ENCODE measurements around the gene OR4K1. TPM values are rescaled to one million over a fixed set of nuclear protein-coding genes. Genes with fewer than 3 reads are reported as not detected.
"Not testable (repeated sequence)": the region's sequence is repeated elsewhere in the genome, so short reads cannot be mapped to it uniquely, and the experiment has no call there.

OR4K1 gene, protein sequence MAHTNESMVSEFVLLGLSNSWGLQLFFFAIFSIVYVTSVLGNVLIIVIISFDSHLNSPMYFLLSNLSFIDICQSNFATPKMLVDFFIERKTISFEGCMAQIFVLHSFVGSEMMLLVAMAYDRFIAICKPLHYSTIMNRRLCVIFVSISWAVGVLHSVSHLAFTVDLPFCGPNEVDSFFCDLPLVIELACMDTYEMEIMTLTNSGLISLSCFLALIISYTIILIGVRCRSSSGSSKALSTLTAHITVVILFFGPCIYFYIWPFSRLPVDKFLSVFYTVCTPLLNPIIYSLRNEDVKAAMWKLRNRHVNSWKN
- not detected for polyA plus RNA-seq (ENCODE audit: insufficient read length)

DNA sequence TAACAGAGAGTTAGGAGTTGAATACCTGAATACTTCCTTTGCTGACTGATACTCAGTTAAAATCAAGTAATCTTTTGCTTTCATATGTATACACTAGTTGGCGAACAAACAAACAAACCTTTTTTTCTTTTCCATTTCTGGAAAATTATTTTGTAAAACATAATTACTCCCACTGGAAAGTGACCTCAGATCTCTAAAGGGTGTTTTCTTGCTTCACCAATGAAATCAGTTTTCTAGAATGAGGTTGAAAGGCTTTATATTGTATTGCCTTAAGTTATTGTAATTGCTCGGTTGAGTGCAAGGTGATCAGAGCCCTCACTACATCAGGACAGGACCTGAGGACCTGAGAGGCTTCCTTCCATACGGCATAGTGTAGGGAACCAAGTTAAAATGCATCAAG, at the start of gene OR4K1:
OR4K1 (plus strand) TSS at position 301 of the 400 bp plus-strand sequence. CDS start 4,750 bp downstream, outside the sequence.
- no peak for DNase-seq

GRCh38 chr14:19895282-19895681, 35.4 kb upstream of the OR4K1 start:
- no peak for DNase-seq

- DNase-seq: no peak
These were observed 29.7 kb upstream of the OR4K1 start for GRCh38 chr14:19900999-19901398.

DNA sequence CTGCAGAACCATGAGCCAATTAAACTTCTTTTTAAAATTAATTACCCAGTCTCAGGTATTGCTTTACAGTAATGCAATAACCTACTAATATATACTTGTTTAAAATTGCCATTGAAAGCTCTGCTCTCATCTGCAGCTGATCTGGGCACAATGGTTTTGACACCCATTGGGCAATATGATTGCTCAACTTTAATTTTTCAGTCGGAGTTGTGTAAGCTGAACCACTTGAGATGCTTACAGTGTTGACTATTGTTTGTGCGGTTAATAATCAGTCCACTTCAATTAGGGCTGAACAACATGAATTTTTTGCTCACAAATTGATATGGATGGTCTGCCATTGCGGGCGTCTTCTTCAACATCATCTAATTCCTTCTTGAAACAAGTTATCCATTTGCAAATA, 28.3 kb upstream of the OR4K1 start:
- no peak for DNase-seq

DNA sequence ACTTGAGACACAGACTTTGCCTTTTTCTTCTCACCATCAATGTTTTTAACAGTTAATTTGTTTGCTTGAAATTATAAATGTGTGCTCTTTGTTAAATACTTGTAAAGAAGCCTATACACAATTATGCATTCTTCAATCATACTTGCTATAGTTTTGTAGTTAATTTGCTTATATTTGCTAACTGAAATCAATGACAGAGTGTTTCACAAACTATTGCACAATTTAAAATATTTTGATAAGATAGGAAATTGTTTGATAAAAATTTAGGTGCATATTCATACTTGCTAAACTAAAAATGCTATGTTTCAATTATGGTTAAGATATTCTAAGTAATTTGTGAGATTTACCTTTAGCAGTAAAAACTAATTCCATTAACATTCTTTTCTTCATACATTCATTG, 24.1 kb upstream of the OR4K1 start:
- no peak for DNase-seq

GRCh38 chr14:19911114-19911513, 19.6 kb upstream of the OR4K1 start:
- DNase-seq: no peak

DNA sequence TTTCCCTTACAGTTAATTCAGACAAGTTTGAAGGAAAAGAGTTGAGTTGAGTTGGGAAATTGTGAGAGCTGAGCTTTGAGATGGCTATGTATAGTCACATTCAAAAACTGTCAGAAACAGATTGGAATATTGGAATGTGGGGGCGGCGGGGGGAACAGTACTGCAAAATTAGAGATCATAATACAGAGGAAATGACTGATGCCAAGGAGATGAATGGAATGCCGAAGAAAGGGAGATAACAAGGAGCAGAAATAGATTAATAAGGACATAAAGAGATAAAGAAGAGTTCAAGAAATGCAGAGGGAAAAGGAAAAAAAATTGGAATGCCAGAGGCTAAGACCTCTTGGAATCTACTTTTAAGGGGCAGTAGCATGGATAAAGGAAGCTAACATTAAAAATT, 13.5 kb upstream of the OR4K1 start:
- DNase-seq: no peak

DNA sequence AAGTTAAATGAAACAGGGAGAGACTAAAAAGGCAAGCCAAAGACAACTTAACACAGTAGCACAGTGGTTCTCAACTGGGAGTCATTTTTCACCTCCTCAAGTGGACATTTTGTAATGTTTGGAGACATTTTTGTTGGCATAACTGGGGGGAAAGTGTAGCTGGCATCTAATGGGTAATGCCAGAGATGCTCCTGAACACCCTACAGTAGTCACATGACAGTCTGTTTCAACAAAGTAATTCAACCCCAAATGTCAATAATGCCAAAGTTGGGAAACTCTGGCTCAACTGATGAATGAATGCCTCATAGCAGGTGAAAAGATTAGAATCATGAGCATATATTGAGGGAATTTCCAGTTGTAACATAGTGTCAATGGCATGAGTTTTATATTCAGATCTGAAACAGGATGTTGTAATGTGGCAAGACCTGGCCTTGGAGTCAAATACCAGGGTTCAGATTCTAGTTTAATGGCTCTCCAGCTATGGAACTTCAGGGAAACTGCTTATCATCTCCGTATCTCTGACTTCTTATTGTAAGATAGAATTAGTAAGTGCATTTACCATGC, 12.7 kb upstream of the OR4K1 start:
- DNase-seq: no peak

DNA sequence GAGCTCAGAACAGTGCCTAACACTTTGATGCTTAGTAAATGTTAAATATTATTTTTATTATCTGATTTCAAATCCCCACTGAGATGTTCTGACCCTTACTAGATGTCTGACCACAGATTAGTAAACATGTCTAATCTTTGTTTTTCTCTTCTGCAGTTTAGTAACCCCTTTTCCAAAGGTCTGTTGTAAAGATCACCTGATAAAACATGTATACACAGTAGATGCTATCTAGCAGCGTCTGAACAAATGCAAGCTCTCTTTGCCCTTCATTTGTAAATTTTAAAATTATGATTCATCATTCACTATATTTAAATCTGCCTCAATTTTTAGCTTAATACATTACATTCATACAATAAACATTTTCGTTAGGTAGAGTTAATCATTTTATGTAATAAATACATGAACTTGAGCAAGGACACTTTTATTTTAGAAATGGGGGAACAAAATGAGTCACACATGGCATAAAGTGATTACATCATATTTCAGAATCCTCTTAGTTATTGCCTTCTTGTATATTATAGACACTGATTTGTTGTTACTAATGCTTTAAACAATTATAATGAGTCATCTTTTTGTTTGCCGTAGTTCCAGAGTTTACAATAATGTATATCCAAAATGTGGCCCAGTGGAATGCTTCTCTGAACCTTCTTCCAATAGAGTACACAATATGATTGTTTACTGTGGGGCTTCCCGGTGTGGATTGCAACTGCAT, 12.0 kb upstream of the OR4K1 start:
- no peak for DNase-seq

DNA sequence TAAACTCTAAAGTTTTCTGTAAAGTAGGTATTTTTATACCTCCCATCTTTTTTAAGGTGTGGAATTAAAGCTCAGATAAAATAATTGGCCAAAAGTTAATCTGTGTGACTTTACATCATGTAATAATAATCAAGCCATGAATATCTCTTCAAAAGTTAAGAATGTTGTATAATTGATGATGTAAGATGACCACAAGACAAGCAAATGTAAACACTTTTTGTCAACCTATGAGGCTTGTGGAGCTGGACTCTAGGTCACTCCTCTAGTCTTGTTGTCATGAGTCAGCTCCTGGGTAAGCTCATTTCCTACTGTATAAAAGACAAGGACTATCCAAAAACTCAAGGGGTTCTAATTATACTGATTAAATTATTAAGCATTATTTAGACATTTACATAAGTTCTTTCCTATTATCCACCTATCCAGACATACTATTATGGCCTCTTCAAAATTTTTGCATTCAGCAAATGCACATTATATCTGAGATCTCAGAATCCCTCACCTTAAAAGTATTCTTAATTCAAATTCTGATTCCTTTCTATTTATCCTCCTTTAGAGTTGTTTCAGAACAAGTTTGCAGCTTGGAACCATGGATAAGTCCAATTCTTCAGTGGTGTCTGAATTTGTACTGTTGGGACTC, 10.6 kb upstream of the OR4K1 start, which contains the start of gene OR4K5:
OR4K5 (plus strand) TSS at position 587 of the 637 bp plus-strand sequence; CDS start at position 587, 0 bp downstream.
- DNase-seq: no peak

DNA sequence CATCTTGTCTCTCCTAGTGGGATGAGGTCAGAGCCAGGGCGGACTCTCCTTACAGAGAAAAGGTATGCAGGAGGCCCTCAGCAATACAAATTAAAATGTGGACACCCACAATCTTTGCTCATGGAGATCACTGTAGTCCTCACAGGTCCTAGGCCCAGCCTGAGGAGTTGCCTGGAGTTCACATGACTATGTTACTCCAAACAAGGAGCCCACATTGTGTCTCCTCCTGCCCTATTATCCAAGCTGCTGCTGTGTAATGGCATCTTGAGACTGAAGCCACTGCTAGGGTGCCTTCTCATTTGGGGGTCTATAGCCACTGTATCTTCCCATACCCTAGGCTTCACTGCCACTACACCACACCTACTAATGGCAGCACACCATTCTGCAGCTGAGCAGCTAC, 11.0 kb downstream of the OR4K1 start:
- no peak for DNase-seq

DNA sequence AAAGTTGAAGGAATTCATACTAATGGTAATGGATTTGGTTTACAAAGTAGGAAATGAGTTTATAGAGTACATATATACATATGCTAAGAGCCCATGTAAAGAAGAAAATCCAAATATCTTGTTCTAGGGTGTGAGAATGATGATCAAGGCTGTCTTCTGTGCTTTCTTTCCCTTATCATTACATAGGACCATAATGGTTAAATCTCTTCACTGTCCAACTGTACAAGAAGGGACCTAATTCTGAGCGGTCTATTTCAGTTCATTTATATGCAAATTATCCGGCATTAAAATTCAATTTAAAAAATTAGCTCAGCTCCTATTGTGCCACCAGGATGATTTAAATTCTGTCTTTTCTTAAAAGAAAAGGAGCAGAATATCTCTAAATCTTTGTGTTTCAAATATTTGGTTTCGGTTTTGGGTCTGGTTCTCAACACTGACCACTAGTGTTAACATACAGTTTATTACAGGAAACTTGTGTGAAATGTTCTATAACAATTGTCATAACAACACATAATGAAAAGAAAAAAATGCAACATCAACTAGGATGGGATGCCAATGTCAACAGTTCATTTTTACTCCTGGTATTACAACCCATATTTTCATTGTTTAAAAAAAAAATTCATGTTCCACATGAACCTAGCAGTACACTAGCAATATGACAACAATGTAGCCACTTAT, 16.8 kb downstream of the OR4K1 start:
- DNase-seq: no peak

- DNase-seq: no peak
These were observed 18.5 kb downstream of the OR4K1 start for GRCh38 chr14:19949218-19949617.

DNA sequence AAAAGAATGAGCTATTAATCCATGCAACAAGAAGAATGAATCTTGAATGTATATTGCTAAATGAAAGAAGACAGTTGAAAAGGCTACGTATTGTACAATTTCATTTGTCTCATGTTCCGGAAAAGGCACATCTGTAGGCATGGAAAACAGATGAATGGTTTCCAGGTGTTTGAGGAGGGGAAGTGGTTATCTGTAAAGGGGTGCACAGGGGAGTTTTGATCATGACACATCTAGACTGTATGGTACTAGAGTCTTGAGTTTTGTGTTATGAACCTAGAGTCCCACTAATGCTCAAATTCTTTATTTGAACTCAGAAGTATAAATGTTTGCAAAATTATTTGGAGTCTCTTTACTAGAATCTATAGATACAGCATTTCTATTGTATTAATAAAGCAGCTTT, 39.0 kb downstream of the OR4K1 start:
- not testable (repeated sequence) for DNase-seq

DNA sequence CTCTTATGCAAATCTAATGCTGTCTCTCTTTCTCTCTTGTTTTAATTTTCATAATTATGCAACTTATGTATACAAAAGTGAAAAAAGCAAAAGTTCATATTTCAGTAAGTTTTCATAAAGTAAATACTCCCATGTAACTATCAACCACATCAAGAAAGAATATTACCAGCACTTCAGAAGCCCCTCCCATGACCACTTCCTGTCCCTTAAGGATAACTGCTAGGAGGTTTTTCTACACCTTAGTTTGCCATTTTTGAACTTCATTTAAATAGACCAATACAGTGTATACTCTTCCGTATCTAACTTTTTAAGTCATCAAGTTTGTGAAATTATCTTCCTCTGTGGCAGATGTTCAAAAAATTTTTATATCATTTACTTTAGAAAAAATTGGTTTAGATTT, 44.1 kb downstream of the OR4K1 start:
- DNase-seq: no peak

DNA sequence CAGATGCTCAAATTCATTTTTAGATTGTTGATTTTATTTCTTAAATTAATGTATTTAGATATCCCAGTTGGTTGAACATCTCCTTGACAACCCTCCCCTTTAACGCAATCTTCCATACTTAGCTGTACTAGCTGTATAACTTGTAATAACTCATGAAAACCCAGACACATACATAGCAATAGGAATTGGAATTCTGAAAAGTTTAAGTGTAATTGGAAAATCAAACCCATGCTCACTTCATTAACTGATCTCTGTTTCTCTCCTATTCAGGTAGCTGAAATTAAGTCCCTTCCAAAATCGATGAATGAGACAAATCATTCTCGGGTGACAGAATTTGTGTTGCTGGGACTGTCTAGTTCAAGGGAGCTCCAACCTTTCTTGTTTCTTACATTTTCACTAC, 44.6 kb downstream of the OR4K1 start, which contains the start of gene OR4K15:
OR4K15 (plus strand) TSS at position 301 of the 400 bp plus-strand sequence; CDS start at position 301, 0 bp downstream.
- no peak for DNase-seq

Other genes starting within 250 kb of the OR4K1 start
- not detected for gene OR11H2, start 217.0 kb upstream of the OR4K1 start, polyA plus RNA-seq (ENCODE audit: insufficient read length)
- not detected for gene OR4Q3, start 187.3 kb upstream of the OR4K1 start, polyA plus RNA-seq (ENCODE audit: insufficient read length)
- gene OR4M1, start 157.4 kb upstream of the OR4K1 start, polyA plus RNA-seq (ENCODE audit: insufficient read length): not detected
- not detected for gene OR4N2, start 127.1 kb upstream of the OR4K1 start, polyA plus RNA-seq (ENCODE audit: insufficient read length)
- not detected for gene OR4K2, start 55.8 kb upstream of the OR4K1 start, polyA plus RNA-seq (ENCODE audit: insufficient read length)
- not detected for gene OR4K5, start 10.3 kb upstream of the OR4K1 start, polyA plus RNA-seq (ENCODE audit: insufficient read length)
- gene OR4K15, start 44.7 kb downstream of the OR4K1 start, polyA plus RNA-seq (ENCODE audit: insufficient read length): not detected
- gene OR4Q2, start 71.2 kb downstream of the OR4K1 start, polyA plus RNA-seq (ENCODE audit: insufficient read length): not detected
- not detected for gene OR4K14, start 88.4 kb downstream of the OR4K1 start, polyA plus RNA-seq (ENCODE audit: insufficient read length)
- gene OR4K13, start 105.1 kb downstream of the OR4K1 start, polyA plus RNA-seq (ENCODE audit: insufficient read length): not detected
- gene OR4L1, start 129.1 kb downstream of the OR4K1 start, polyA plus RNA-seq (ENCODE audit: insufficient read length): not detected
- not detected for gene OR4K17, start 179.8 kb downstream of the OR4K1 start, polyA plus RNA-seq (ENCODE audit: insufficient read length)
- not detected for gene OR4N5, start 207.9 kb downstream of the OR4K1 start, polyA plus RNA-seq (ENCODE audit: insufficient read length)